HG03139 (cell line): ENCODE measurements around the gene TRAPPC12.
"Not testable (repeated sequence)": the region's sequence is repeated elsewhere in the genome, so short reads cannot be mapped to it uniquely, and the experiment has no call there.

Source experiments
- ATAC-seq: cut with Tn5 transposase; IDR thresholded peaks from one replicate; pipeline ENCODE4 v1.9.1; 2021; ENCODE audit not compliant: unreplicated experiment

The TRAPPC12 gene

GRCh38 chr2:3430740-3431490 is 51.4 kb downstream of the TRAPPC12 start:
- ATAC-seq: no peak

DNA sequence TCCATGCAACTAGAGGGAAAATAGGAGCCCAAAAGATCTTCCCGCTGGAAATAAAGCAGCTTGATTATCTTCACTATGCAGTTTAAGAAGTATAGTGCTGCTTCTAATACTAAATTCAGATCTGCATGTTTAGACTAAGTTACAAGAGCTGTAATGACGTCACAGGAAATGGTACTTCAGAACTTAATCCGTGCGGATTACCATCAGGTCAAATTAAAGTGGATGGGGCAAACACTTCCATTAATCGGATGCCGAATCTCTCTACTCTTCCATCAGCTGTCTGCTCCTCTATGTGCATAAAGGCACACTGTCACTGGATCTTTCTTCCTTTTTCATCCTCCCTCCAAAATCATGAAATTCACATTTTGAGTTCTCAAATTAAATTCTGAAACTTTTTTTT is 52.6 kb downstream of the TRAPPC12 start:
- ATAC-seq: no peak

DNA sequence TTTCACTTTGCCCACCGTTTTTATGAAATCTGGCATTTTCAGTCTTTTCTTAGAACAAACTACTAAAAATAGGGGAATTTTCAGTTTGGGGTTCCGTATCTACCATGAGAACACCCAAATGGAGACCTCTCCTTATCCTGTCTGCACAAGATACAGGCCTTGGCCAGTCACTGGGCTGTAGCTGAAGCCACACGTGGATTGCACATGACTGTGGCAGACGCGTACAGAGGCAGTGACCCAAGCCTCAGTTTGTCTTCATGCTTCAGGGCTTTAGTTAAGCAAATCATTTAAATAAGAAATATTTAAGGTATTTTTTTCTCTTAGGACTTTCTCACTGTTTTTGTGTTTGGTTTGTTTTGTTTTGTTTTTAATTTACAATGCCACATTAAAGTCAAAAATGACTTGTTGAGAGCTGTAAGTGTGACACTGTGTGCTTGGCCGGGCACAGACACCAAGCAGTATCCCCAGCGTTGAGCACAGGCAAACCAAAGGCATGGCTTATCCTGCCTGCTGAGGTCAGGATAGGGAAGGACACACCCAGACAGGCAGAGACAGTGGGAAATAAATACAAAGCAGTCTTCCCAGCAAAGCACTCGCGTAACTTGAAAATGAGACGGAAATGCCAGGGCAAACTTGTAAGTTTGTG is 53.3 kb downstream of the TRAPPC12 start:
- ATAC-seq: no peak

- no peak for ATAC-seq
Observed at GRCh38 chr2:3433339-3433699, 53.8 kb downstream of the TRAPPC12 start.

DNA sequence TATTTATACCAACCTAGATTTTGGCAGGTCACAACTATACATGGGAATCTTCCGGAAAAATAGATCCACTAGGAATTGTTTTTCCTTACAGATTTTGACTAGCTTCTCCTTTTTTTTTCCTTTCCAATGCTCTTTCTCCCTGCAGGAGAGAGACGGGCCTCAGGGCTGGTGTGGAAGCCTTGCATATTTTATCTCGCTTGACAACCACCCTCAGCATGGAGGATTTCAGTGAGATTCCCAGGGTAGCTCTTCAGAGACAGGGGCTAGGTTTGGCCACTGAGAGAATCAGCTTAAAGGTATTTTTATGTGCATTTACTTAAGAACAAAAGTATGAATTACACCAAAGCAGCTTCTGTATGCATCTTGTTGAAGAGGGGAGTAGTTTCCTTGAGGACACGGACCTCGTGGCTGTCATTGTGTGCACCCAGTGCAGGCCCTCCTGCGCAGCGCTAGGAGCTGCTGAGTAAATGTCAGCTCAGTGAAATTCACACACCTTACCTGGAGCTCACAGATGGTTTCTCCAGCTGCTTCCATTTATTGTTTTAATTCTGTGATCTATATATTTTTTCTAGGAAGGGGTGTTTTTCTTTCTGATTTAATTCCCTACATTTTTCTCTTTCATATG is 54.4 kb downstream of the TRAPPC12 start:
- no peak for ATAC-seq

GRCh38 chr2:3434654-3435053 is 55.2 kb downstream of the TRAPPC12 start:
- ATAC-seq: no peak

- no peak for ATAC-seq
Observed at GRCh38 chr2:3435445-3435844, 56.0 kb downstream of the TRAPPC12 start.

- ATAC-seq: no peak
Observed at GRCh38 chr2:3440477-3440876, 61.0 kb downstream of the TRAPPC12 start.

DNA sequence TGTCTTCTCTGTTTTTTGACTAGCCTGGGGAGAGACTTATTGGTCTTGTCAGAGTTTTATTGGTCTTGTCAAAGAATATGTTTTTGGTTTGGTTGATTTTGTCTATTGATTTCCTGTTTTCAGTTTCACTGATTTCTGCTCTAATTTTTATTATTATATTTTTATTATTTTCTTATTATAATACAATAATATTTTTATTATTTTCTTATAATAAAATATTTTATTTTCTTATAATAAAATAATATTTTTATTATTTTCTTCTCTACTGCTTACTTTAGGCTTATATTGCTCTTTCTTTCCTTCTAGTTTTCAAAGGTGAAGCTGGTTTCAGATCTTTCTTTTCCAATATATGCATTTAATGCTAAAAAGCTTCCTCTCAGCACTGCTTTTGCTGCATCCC is 62.0 kb downstream of the TRAPPC12 start:
- ATAC-seq: no peak

- no peak for ATAC-seq
Observed at GRCh38 chr2:3442185-3442584, 62.7 kb downstream of the TRAPPC12 start.

DNA sequence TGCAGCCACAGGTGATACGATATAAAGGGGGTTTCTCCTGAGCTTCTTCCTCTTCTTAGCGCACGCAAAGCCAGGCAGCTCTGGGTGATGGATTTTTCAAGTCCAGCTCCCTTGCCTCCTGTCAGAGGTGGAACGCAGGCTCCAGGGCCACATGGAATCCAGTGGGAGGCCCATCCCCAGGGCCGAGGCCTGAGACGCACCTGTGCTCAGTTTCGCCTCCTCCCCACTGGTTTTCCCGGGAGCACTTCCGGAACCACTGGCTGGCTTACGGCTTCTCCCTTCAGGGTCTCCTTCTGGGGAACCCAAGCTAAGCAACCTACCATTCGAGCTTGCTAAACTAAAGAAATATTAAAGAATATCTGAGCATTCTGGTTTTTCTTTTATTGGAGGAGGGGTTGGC is 63.6 kb downstream of the TRAPPC12 start:
- ATAC-seq: no peak

GRCh38 chr2:3443506-3444084 is 64.1 kb downstream of the TRAPPC12 start:
- no peak for ATAC-seq

DNA sequence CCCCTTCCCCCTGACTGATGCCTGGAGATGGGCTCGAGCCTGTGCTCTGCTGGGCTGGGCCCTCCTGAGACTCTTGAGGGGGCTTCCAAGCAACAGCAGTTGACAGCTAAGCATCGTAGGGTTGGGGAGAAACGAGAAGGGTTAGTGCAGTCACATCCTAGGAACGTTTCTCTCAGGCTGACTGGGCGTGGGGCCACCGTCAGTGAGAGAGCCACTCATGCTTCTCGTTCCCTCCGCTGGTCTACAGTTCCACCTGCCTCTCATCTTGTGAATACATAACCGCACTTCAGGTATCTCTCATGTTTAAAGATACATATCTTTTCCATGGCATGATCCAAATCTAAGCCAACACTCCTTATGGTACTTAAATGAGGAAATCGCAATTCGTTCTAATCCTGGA is 66.4 kb downstream of the TRAPPC12 start:
- ATAC-seq: no peak

DNA sequence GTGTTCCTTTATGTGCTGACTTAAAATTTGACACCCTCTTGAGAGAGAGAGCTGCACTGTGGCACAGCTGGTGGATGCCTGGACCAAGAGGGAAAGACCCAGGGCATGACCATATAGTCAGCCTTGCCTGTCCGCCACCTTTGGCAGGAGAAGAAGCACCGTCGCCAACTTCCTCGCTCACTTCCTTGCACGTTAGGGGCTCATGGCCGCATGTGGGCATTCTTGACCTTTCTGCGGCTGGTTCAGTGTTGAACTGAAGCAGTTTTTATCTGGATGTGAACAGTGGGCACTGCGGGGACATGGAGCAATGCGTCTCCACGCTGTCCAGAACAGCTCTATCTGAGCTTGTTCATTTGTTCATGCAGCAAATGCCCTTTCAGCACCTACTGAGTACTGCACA is 66.9 kb downstream of the TRAPPC12 start:
- no peak for ATAC-seq

DNA sequence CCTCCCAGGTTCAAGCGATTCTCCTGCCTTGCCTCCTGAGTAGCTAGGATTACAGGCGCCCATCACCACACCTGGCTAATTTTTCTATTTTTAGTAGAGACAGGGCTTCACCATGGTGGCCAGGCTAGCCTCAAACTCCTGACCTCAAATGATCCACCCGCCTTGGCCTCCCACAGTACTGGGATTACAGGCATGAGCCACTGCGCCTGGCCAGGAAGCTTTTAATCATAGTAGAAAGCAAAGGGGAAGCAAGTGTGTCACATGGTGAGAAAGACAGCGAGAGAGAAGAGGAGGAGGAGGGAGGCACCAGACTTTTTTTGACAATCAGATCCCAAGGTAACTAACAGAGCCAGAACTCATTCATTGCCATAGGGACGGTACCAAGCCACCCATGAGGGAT is 67.7 kb downstream of the TRAPPC12 start:
- ATAC-seq: not testable (repeated sequence)

DNA sequence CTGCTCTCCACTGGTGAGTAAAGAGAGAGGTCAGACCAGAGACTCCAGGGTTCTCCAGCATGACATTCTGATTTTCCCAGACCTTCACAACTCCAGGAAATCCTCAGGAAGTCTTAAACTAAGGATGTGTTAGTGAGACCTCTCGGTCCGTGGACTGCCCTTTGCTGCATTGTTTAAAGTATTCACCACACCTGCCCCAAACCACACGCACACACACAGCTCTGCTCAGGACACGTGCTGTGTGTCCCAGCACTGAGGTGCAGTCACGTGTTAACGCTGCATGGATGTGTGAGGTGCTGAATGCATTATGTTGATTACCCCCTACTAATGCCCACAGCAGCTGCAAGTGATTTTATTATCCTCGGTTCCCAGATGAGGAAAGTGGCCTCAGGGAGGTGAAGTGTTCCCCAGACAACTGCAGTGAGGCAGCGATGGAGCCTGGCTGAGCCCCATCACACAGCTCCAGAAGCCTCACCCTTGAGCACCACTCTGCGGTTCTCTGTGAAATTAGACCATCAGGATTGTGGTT is 68.4 kb downstream of the TRAPPC12 start:
- no peak for ATAC-seq

DNA sequence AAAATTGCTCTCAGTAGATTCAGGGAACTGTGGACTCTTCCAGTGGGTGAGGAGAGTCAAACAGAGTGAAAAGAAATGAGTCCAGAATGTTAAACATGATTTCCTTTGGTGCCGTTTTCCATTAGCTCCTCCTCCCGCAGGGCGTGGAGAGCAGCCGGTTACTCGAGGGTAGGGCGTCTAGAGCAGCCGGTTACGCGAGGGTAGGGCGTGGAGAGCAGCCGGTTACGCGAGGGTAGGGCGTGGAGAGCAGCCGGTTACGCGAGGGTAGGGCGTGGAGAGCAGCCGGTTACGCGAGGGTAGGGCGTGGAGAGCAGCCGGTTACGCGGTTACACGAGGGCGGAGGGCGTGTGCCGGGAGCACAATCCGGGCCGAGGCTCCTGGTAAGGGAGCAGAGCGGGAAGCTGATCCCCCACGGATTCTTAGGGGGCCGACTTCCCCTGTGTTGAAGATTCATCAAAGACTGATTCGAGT is 69.0 kb downstream of the TRAPPC12 start:
- ATAC-seq: not testable (repeated sequence)

DNA sequence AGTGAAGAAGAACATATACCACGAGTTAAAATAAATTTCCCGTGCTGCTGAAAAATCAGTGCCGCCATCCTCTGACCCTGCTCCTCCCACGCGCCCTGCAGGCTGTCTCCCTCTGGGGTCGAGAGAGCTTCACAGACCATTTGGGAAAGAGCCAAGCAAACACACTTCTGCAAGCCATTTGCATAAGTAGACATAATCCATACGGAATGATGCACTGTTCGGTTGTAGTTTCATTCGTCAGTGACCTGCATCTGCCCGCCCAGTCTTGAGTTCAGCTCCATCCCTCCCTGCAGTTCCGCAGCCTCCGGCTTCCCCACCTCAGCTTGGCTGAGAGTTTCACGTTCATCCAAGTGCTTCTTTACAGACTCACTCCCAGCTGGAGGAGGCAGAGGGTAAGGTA is 69.6 kb downstream of the TRAPPC12 start:
- no peak for ATAC-seq

DNA sequence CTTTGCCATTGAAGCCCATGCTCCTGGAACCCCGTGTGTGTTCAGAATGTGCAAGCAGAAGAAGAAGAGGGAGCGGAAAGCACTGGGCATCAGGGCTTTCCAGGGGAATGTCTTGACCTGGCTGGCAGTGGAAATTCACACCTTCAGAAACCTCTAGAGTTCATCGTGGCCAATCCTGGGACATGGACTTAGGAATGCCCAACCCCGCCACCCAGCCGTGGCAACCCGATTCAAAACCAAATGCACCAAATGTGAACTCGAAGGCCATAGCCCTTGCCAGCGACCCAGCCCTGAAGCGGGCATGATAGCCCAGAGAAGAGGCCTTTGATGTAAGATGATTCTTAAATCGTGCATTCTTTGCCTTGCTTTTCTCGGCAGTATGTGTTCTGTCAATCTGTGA is 70.4 kb downstream of the TRAPPC12 start:
- no peak for ATAC-seq

DNA sequence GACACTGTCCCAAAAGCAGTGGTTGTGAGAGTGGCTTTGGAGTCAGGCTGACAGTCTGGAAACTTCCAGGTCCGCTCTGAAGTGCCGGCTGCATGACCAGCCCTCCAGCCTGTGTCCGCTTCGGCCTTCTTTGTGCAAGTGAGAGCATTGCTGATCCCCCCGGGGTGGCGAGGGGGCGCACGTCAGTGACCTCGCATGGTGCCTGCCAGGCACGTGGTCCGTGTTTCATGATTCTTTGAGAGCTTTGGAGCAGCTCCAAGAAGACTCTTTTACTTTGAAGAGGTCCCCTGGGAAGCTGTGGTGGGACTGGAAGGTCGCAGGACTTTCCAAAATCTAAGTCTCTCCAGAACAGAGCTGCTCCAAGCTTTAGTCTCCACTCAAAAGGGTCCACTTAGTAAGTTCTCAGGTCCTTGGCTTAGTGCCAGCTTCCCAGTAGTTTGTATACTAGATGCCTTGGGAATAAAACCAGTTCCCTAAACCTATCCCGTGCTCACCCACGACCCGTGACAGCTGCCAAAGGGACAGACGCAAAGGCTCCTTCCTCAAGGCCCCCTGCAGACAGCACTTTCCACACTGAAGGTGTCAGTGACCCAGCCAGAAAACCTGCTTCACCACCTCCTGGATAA is 71.0 kb downstream of the TRAPPC12 start:
- no peak for ATAC-seq

GRCh38 chr2:3451169-3451568 is 71.7 kb downstream of the TRAPPC12 start:
- no peak for ATAC-seq
